ENCODE data around the gene TRIP6. TPM values are rescaled to one million over a fixed set of nuclear protein-coding genes. Genes with fewer than 3 reads are reported as not detected.

TRIP6 gene
- total RNA-seq, 2 donors from 2014 or later, result 34.8 to 40.2 TPM

- Histone ChIP-seq H3K4me1 (peaks cover 23% of the 10 kb centered on the region), H3K4me3 (peak overlapping the region; percentile 44), H3K27ac (no peak overlapping the region), H3K36me3 (no peaks in the 10 kb centered on the region), H3K9ac (ENCODE audit: low read depth in 2 of 2, low read length in 2 of 2) (peak overlapping the region in 1 of 2 donors; percentile 47), H3K9me3 (no peaks in the 10 kb centered on the region), H3K27me3 (peaks cover 21% of the 10 kb centered on the region)
- no peak for DNase-seq
- TF ChIP-seq CTCF (IDR thresholded peaks at IDR 0.05), result no peak
- intact Hi-C loops (cut with DNase I), result loop anchor here (5.0 kb wide), 1 partner anchor 168 kb away; no protein-coding TSS in a partner anchor
Observed at GRCh38 chr7:100893910-100894721, 26.9 kb downstream of the TRIP6 start.

- peak; percentile 69 for DNase-seq
- peak; percentile 80 for TF ChIP-seq CTCF (IDR thresholded peaks at IDR 0.05)
- Histone ChIP-seq H3K9ac (ENCODE audit: low read depth in 2 of 2, low read length in 2 of 2) (peak overlapping the region; percentile 61 to 66), H3K4me3 (peak overlapping the region; percentile 44), H3K9me3 (no peaks in the 10 kb centered on the region), H3K36me3 (no peaks in the 10 kb centered on the region), H3K27me3 (peaks cover 21% of the 10 kb centered on the region), H3K4me1 (peaks cover 22% of the 10 kb centered on the region), H3K27ac (no peak overlapping the region)
- intact Hi-C loops (cut with DNase I), result loop anchor here (5.0 kb wide), 2 partner anchors 167 to 182 kb away; no protein-coding TSS in a partner anchor
Observed at GRCh38 chr7:100894860-100895700, 27.9 kb downstream of the TRIP6 start.

GRCh38 chr7:100895701-100895955, 28.4 kb downstream of the TRIP6 start, which contains the start of gene ACHE:
ACHE (minus strand) TSS chr7:100895888; CDS start chr7:100894232, 1,656 bp downstream.
- Histone ChIP-seq H3K36me3 (no peaks in the 10 kb centered on the region), H3K9me3 (no peaks in the 10 kb centered on the region), H3K4me1 (peaks cover 20% of the 10 kb centered on the region), H3K9ac (ENCODE audit: low read depth in 2 of 2, low read length in 2 of 2) (peak within 1 kb of the TSS; percentile 61 to 66), H3K27me3 (peaks cover 21% of the 10 kb centered on the region), H3K27ac (no peak within 1 kb of the TSS), H3K4me3 (peak within 1 kb of the TSS; percentile 44)
- intact Hi-C loops (cut with DNase I), result loop anchor here (5.0 kb wide), 1 partner anchor 182 kb away; no protein-coding TSS in a partner anchor
- DNase-seq, result no peak
- TF ChIP-seq CTCF (IDR thresholded peaks at IDR 0.05), result no peak

GRCh38 chr7:100895956-100896731, 29.0 kb downstream of the TRIP6 start:
- Histone ChIP-seq H3K9me3 (no peaks in the 10 kb centered on the region), H3K4me3 (peak overlapping the region; percentile 44), H3K4me1 (peaks cover 16% of the 10 kb centered on the region), H3K36me3 (no peaks in the 10 kb centered on the region), H3K27ac (no peak overlapping the region), H3K9ac (ENCODE audit: low read depth in 2 of 2, low read length in 2 of 2) (peak overlapping the region; percentile 35 to 43), H3K27me3 (peaks cover 21% of the 10 kb centered on the region)
- no peak for TF ChIP-seq CTCF (IDR thresholded peaks at IDR 0.05)
- peak; percentile 76 for DNase-seq
- intact Hi-C loops (cut with DNase I), result loop anchor here (2.0 to 5.0 kb wide), 2 partner anchors 181 to 241 kb away; no protein-coding TSS in a partner anchor
